Hepatocyte (in vitro differentiated cells): ENCODE measurements around the gene ATP6V1G2. TPM values are rescaled to one million over a fixed set of nuclear protein-coding genes. Genes with fewer than 3 reads are reported as not detected.

Source experiments
- DNase-seq: peaks from one replicate; pipeline ENCODE4 v3.0.0-alpha.2; 2016; ENCODE audit warnings: low spot score
- H2AFZ ChIP-seq: fragments of 200-600 bp; sonication (generic); 2 replicates; pipeline ENCODE4 v1.6.0; 2016; ENCODE audit warnings: antibody characterized with exemption, mild to moderate bottlenecking
- H3K27ac ChIP-seq: fragments of 200-600 bp; sonication (generic); 2 replicates; pipeline ENCODE4 v1.5.1; 2016; ENCODE audit warnings: mild to moderate bottlenecking
- H3K27me3 ChIP-seq: fragments of 200-600 bp; sonication (generic); 2 replicates; pipeline ENCODE4 v1.6.1; 2016
- H3K36me3 ChIP-seq: fragments of 200-600 bp; sonication (generic); replicated peaks from 2 replicates; pipeline ENCODE4 v1.5.1; 2016; ENCODE audit warnings: low read depth; ENCODE audit not compliant: insufficient read depth
- H3K4me1 ChIP-seq: fragments of 200-600 bp; sonication (generic); 2 replicates; pipeline ENCODE4 v1.5.1; 2016; ENCODE audit warnings: mild to moderate bottlenecking, moderate library complexity; ENCODE audit not compliant: insufficient read depth
- H3K4me2 ChIP-seq: fragments of 200-600 bp; sonication (generic); 2 replicates; pipeline ENCODE4 v1.6.0; 2016
- H3K4me3 ChIP-seq: fragments of 200-600 bp; sonication (generic); 2 replicates; pipeline ENCODE4 v1.5.1; 2016; ENCODE audit warnings: mild to moderate bottlenecking
- H3K79me2 ChIP-seq: fragments of 200-600 bp; sonication (generic); 2 replicates; pipeline ENCODE4 v1.6.0; 2017; ENCODE audit warnings: mild to moderate bottlenecking
- H3K9me2 ChIP-seq: fragments of 200-600 bp; sonication (generic); replicated peaks from 2 replicates; pipeline ENCODE4 v1.6.0; 2017; ENCODE audit warnings: mild to moderate bottlenecking; ENCODE audit not compliant: insufficient read depth
- H3K9me3 ChIP-seq: fragments of 200-600 bp; sonication (generic); 2 replicates; pipeline ENCODE4 v1.5.1; 2016; ENCODE audit warnings: low read depth, mild to moderate bottlenecking
- H4K20me1 ChIP-seq: fragments of 200-600 bp; sonication (generic); 2 replicates; pipeline ENCODE4 v1.6.0; 2016; ENCODE audit warnings: mild to moderate bottlenecking; ENCODE audit not compliant: insufficient read depth, poor library complexity, severe bottlenecking
- CTCF ChIP-seq: fragments of 200-600 bp; sonication (generic); IDR thresholded peaks from 2 replicates; pipeline ENCODE4 v1.5.1; 2016; ENCODE audit warnings: antibody characterized with exemption, mild to moderate bottlenecking; ENCODE audit not compliant: poor library complexity
- EZH2 ChIP-seq: fragments of 200-600 bp; sonication (generic); IDR thresholded peaks from 2 replicates; pipeline ENCODE4 v1.6.1; 2016; ENCODE audit warnings: antibody characterized with exemption, mild to moderate bottlenecking, borderline replicate concordance
- EZH2phosphoT487 ChIP-seq: fragments of 200-600 bp; sonication (generic); IDR thresholded peaks from one replicate; pipeline ENCODE4 v1.6.1; 2018; ENCODE audit warnings: antibody characterized with exemption, mild to moderate bottlenecking, low read depth, moderate library complexity; ENCODE audit not compliant: unreplicated experiment, severe bottlenecking
- WGBS: methylation state at CpG from one replicate; pipeline ENCODE4 v1.1.6; 2016; ENCODE audit warnings: low lambda C conversion rate; ENCODE audit errors: missing lambda C conversion rate; 5-methylcytosine and 5-hydroxymethylcytosine counted together
- polyA plus RNA-seq: library from polyadenylated mRNA; unstranded; fragments of >200 nt; fragmentation: Nextera tagmentation; extraction: Ambion mirVana; gene quantifications from 2 replicates; pipeline ENCODE4 v1.2.1, GENCODE V29; 2016
- total RNA-seq: library from RNA; depleted of rRNA; stranded (reverse); fragments of >200 nt; gene quantifications from 2 replicates; pipeline ENCODE4 v1.2.3, GENCODE V29; 2014

The ATP6V1G2 gene
- total and polyA plus RNA-seq, 2 experiments from 2014 or later = 0.63 to 0.73 TPM

GRCh38 chr6:31576897-31577578, 30.6 kb upstream of the ATP6V1G2 start:
- no peak for TF ChIP-seq EZH2
- no peak for TF ChIP-seq EZH2phosphoT487
- TF ChIP-seq CTCF = no peak
- H3K4me2 ChIP-seq = no peak overlapping the region
- H4K20me1 ChIP-seq = no peaks in the 10 kb centered on the region
- no peaks in the 10 kb centered on the region for H3K27me3 ChIP-seq
- H3K4me3 ChIP-seq = no peak overlapping the region
- H3K4me1 ChIP-seq = peaks cover 2% of the 10 kb centered on the region
- WGBS = 89% methylated on average over 19 of the region's 19 CpGs
- no peak overlapping the region for H2AFZ ChIP-seq
- H3K9me2 ChIP-seq = no peaks in the 10 kb centered on the region
- H3K79me2 ChIP-seq = no peaks in the 10 kb centered on the region
- no peaks in the 10 kb centered on the region for H3K9me3 ChIP-seq
- no peak overlapping the region for H3K27ac ChIP-seq
- no peak for DNase-seq
- no peaks in the 10 kb centered on the region for H3K36me3 ChIP-seq

GRCh38 chr6:31575952-31576685, 29.7 kb upstream of the ATP6V1G2 start:
- no peak overlapping the region for H2AFZ ChIP-seq
- H3K9me3 ChIP-seq = no peaks in the 10 kb centered on the region
- no peak for TF ChIP-seq CTCF
- TF ChIP-seq EZH2 = no peak
- TF ChIP-seq EZH2phosphoT487 = no peak
- 68% methylated on average over 8 of the region's 8 CpGs for WGBS
- H3K36me3 ChIP-seq = no peaks in the 10 kb centered on the region
- DNase-seq = no peak
- peaks cover 2% of the 10 kb centered on the region for H3K4me1 ChIP-seq
- H3K4me3 ChIP-seq = no peak overlapping the region
- no peaks in the 10 kb centered on the region for H3K79me2 ChIP-seq
- H3K27me3 ChIP-seq = no peaks in the 10 kb centered on the region
- H3K9me2 ChIP-seq = no peaks in the 10 kb centered on the region
- no peak overlapping the region for H3K27ac ChIP-seq
- no peaks in the 10 kb centered on the region for H4K20me1 ChIP-seq
- H3K4me2 ChIP-seq = no peak overlapping the region

- Histone ChIP-seq H3K27ac (no peak within 1 kb of the TSS), H3K27me3 (no peaks in the 10 kb centered on the region), H3K4me3 (no peak within 1 kb of the TSS), H3K9me2 (no peaks in the 10 kb centered on the region), H4K20me1 (no peaks in the 10 kb centered on the region), H2AFZ (no peak within 1 kb of the TSS), H3K4me1 (no peaks in the 10 kb centered on the region), H3K9me3 (no peaks in the 10 kb centered on the region), H3K36me3 (no peaks in the 10 kb centered on the region), H3K79me2 (no peaks in the 10 kb centered on the region), H3K4me2 (no peak within 1 kb of the TSS)
- TF ChIP-seq CTCF (no peak), EZH2phosphoT487 (no peak), EZH2 (no peak)
- no peak for DNase-seq
- WGBS = 85% methylated on average over 19 of the region's 19 CpGs
These were observed 29.0 kb upstream of the ATP6V1G2 start, which contains the start of gene TNF for GRCh38 chr6:31575335-31575901. TSS of gene TNF (plus strand) at chr6:31575565. CDS start at chr6:31575742, 177 bp downstream.
